ENCODE data around the gene ZC3H18.
A peak's percentile ranks its signal among the peaks of the same experiment; 100 is the strongest.

ZC3H18 gene

DNA sequence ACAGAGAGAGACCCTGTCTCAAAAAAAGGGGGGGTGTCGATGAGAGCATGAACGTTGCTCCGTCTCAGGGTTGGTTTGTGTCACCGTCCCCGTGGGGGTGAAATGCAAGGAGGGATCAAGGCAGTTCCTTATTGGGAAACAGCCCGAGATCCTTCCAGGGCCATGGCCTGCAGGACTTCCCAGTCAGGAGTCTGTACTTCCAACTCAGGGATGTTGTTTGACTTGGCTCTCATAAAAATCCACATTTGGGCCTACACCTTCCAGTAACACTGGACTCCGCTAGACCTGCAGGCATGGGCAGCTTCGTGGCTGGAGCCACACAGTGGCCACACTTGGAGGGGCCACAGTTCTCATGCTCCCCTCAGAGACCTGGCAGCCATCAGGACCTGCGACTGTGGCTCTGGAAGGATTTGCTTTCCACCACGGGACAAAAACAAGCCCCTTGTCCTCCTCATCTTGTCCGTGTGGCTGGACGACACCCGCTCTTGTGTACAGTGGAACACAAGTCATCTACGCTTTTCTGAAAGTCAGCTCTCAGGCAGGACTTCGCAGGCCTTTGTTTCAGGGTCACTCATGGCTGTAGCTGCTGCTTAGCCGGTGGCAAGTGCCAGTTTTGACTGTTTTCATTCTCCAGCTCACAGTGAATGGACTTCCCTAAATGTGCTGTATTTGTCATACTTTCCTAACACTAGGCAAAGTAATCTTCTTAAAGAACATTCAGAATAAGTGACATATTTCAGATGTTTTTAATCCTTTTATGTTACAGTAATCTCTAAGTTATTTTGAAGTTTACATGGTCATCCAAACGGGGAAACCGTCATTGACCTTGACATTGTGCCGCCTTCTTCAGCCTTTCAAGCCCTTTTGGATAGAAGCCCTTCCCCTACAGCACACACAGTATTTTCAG lies 44.0 kb downstream of the ZC3H18 start:
- ATAC-seq (replicated peaks) = no peak
- Mint-ChIP-seq H3K27ac (peak overlapping the region; percentile 36 to 98), H3K9me3 (no peaks in the 10 kb centered on the region), H3K36me3 (ENCODE audit: insufficient read depth) (peaks cover 63% of the 10 kb centered on the region), H3K4me1 (ENCODE audit: low read depth in 2 of 2) (peaks cover 20 to 34% of the 10 kb centered on the region in 2 donors), H3K27me3 (no peaks in the 10 kb centered on the region), H3K4me3 (no peak overlapping the region)
- no peak for DNase-seq

DNA sequence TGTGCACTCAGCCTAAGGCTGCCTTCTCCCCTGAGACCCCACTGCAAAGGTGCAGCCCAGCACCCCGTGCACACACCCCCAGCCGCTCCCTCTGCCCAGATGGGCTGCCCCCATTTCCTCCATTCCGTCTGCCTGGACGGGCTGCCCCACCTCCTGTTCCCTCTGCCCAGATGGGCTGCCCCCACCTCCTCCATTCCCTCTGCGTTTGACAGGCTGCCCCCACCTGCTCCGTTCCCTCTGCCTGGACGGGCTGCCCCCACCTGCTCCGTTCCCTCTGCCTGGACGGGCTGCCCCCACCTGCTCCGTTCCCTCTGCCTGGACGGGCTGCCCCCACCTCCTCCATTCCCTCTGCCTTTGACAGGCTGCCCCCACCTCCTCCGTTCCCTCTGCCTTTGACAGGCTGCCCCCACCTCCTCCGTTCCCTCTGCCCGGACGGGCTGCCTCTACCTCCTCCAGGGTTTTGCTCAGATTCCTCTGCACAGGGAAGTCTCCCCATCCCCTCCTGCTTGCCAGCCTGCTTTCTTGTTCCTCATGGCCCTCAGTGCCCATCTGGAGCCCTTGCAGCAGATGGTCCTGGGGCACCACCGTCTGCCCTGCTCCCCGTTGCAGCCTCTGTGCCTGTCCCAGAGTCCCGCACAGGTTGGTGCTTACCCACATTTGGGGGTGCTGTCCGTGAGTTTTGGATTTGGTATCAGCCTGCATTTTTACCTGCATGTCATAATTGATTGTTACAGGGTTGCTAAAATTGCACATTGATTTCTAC lies 44.8 kb downstream of the ZC3H18 start:
- H3K9me3 Mint-ChIP-seq = no peaks in the 10 kb centered on the region
- peaks cover 63% of the 10 kb centered on the region for H3K36me3 Mint-ChIP-seq (ENCODE audit: insufficient read depth)
- ATAC-seq (replicated peaks) = no peak

GRCh38 chr16:88616320-88616719 lies 46.1 kb downstream of the ZC3H18 start:
- ATAC-seq (replicated peaks) = no peak
- H3K4me1 Mint-ChIP-seq (ENCODE audit: low read depth in 2 of 2) = peaks cover 34 to 48% of the 10 kb centered on the region in 2 donors
- DNase-seq = no peak
- peak overlapping the region; percentile 97 to 98 for H3K27ac Mint-ChIP-seq
- no peaks in the 10 kb centered on the region for H3K9me3 Mint-ChIP-seq
- H3K4me3 Mint-ChIP-seq = no peak overlapping the region
- H3K27me3 Mint-ChIP-seq = no peaks in the 10 kb centered on the region
- H3K36me3 Mint-ChIP-seq (ENCODE audit: insufficient read depth) = peaks cover 67% of the 10 kb centered on the region

More for the DNA sequence above, 44.8 kb downstream of the ZC3H18 start:
- no peaks in the 10 kb centered on the region for H3K27me3 Mint-ChIP-seq
- no peak overlapping the region for H3K4me3 Mint-ChIP-seq
- peak overlapping the region; percentile 93 to 98 for H3K27ac Mint-ChIP-seq
- DNase-seq = no peak
- H3K4me1 Mint-ChIP-seq (ENCODE audit: low read depth in 2 of 2) = peaks cover 28 to 42% of the 10 kb centered on the region in 2 donors

GRCh38 chr16:88616736-88617135 lies 46.5 kb downstream of the ZC3H18 start:
- Mint-ChIP-seq H3K4me3 (no peak overlapping the region), H3K4me1 (ENCODE audit: low read depth in 2 of 2) (peaks cover 34 to 51% of the 10 kb centered on the region in 2 donors), H3K9me3 (no peaks in the 10 kb centered on the region), H3K27me3 (no peaks in the 10 kb centered on the region), H3K27ac (peak overlapping the region; percentile 97 to 98), H3K36me3 (ENCODE audit: insufficient read depth) (peaks cover 67% of the 10 kb centered on the region)
- no peak for ATAC-seq (replicated peaks)
- DNase-seq = no peak

GRCh38 chr16:88617268-88618031 lies 47.2 kb downstream of the ZC3H18 start:
- Mint-ChIP-seq H3K27ac (peak overlapping the region; percentile 97 to 98), H3K4me1 (ENCODE audit: low read depth in 2 of 2) (peaks cover 35 to 51% of the 10 kb centered on the region in 2 donors), H3K27me3 (no peaks in the 10 kb centered on the region), H3K4me3 (peak overlapping the region; percentile 30 to 73), H3K9me3 (no peaks in the 10 kb centered on the region), H3K36me3 (ENCODE audit: insufficient read depth) (peaks cover 67% of the 10 kb centered on the region)
- DNase-seq (no peak), ATAC-seq (replicated peaks) (no peak)

- no peaks in the 10 kb centered on the region for H3K9me3 Mint-ChIP-seq
- peaks cover 69% of the 10 kb centered on the region for H3K36me3 Mint-ChIP-seq (ENCODE audit: insufficient read depth)
- H3K4me3 Mint-ChIP-seq = peak overlapping the region; percentile 30 to 73
- no peaks in the 10 kb centered on the region for H3K27me3 Mint-ChIP-seq
- H3K4me1 Mint-ChIP-seq (ENCODE audit: low read depth in 2 of 2) = peaks cover 37 to 46% of the 10 kb centered on the region in 2 donors
- peak overlapping the region; percentile 97 to 98 for H3K27ac Mint-ChIP-seq
- ATAC-seq (replicated peaks) (no peak), DNase-seq (no peak)
Observed at GRCh38 chr16:88618182-88618955, 48.2 kb downstream of the ZC3H18 start.

GRCh38 chr16:88618956-88619667 lies 48.9 kb downstream of the ZC3H18 start:
- Mint-ChIP-seq H3K4me1 (ENCODE audit: low read depth in 2 of 2) (peaks cover 38 to 40% of the 10 kb centered on the region in 2 donors), H3K9me3 (no peaks in the 10 kb centered on the region)

GRCh38 chr16:88619859-88620815 lies 49.9 kb downstream of the ZC3H18 start:
- Mint-ChIP-seq H3K4me1 (ENCODE audit: low read depth in 2 of 2) (peaks cover 35% of the 10 kb centered on the region in 2 donors), H3K4me3 (peak overlapping the region; percentile 54 to 73), H3K27ac (peak overlapping the region; percentile 97 to 98), H3K9me3 (no peaks in the 10 kb centered on the region), H3K36me3 (ENCODE audit: insufficient read depth) (peaks cover 74% of the 10 kb centered on the region), H3K27me3 (no peaks in the 10 kb centered on the region)
- DNase-seq (peak; percentile 82 to 85 (median 83)), ATAC-seq (replicated peaks) (peak; percentile 86)

More at GRCh38 chr16:88618956-88619667, 48.9 kb downstream of the ZC3H18 start:
- H3K27ac Mint-ChIP-seq = peak overlapping the region; percentile 97 to 98
- DNase-seq (no peak), ATAC-seq (replicated peaks) (no peak)
- H3K36me3 Mint-ChIP-seq (ENCODE audit: insufficient read depth) = peaks cover 69% of the 10 kb centered on the region
- H3K4me3 Mint-ChIP-seq = peak overlapping the region; percentile 54 to 73
- H3K27me3 Mint-ChIP-seq = no peaks in the 10 kb centered on the region

GRCh38 chr16:88622125-88622524 lies 51.9 kb downstream of the ZC3H18 start:
- DNase-seq (no peak), ATAC-seq (replicated peaks) (no peak)
- Mint-ChIP-seq H3K27ac (peak overlapping the region; percentile 97 to 98), H3K27me3 (no peaks in the 10 kb centered on the region), H3K4me3 (peak overlapping the region in 1 of 2 donors; percentile 48), H3K9me3 (no peaks in the 10 kb centered on the region), H3K4me1 (ENCODE audit: low read depth in 2 of 2) (peaks cover 27 to 28% of the 10 kb centered on the region in 2 donors), H3K36me3 (ENCODE audit: insufficient read depth) (peaks cover 83% of the 10 kb centered on the region)

DNA sequence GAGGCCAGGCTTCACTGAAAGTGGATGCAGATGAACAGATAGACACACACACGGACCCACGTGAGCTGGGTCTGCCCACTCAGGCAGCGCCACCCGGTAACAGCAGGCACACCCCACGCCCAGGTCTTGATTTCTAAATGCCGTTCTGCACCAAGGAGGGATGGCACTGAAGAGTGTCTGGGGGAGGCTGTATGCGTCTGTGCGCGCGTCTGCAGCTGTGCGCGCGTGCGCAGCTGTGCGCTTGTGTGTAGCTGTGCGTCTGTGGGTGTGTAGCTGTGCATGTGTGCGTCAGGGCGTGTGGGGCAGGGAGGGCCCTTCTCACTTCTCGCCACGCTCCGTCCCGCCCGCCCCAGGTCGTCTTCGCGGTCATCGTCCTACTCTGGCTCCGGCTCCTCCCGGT lies 52.7 kb downstream of the ZC3H18 start:
- H3K4me3 Mint-ChIP-seq = peak overlapping the region in 1 of 2 donors; percentile 55
- H3K27ac Mint-ChIP-seq = peak overlapping the region; percentile 91 to 97
- no peaks in the 10 kb centered on the region for H3K27me3 Mint-ChIP-seq
- DNase-seq (no peak), ATAC-seq (replicated peaks) (no peak)
- no peaks in the 10 kb centered on the region for H3K9me3 Mint-ChIP-seq
- H3K4me1 Mint-ChIP-seq (ENCODE audit: low read depth in 2 of 2) = peaks cover 25 to 27% of the 10 kb centered on the region in 2 donors
- H3K36me3 Mint-ChIP-seq (ENCODE audit: insufficient read depth) = peaks cover 85% of the 10 kb centered on the region

GRCh38 chr16:88623858-88624257 lies 53.7 kb downstream of the ZC3H18 start:
- no peak for ATAC-seq (replicated peaks)
- Mint-ChIP-seq H3K27me3 (no peaks in the 10 kb centered on the region), H3K27ac (peak overlapping the region; percentile 91 to 97), H3K4me1 (ENCODE audit: low read depth in 2 of 2) (peaks cover 24 to 30% of the 10 kb centered on the region in 2 donors), H3K9me3 (no peaks in the 10 kb centered on the region), H3K36me3 (ENCODE audit: insufficient read depth) (peaks cover 84% of the 10 kb centered on the region), H3K4me3 (no peak overlapping the region)
- no peak for DNase-seq
